HepG2 (cell line): ENCODE data around the gene MYOM1. TPM values are rescaled to one million over a fixed set of nuclear protein-coding genes. Genes with fewer than 3 reads are reported as not detected.

Experiments used
- BRF2 ChIP-seq: sonication (generic); formaldehyde crosslinking; IDR thresholded peaks from 2 replicates; pipeline ENCODE4 v1.8.1; 2022; ENCODE audit warnings: mild to moderate bottlenecking, missing genetic modification reagents
- GATAD2A ChIP-seq: IDR thresholded peaks from 2 replicates; pipeline ENCODE4 v1.6.1; 2016
- HIVEP1 ChIP-seq: sonication (generic); formaldehyde crosslinking; IDR thresholded peaks from 2 replicates; pipeline ENCODE4 v1.4.0; 2020; ENCODE audit warnings: mild to moderate bottlenecking, missing genetic modification reagents
- HOXA5 ChIP-seq: sonication (generic); formaldehyde crosslinking; IDR thresholded peaks from 2 replicates; pipeline ENCODE4 v1.4.0; 2020; ENCODE audit warnings: missing genetic modification reagents
- JARID2 ChIP-seq: sonication (generic); formaldehyde crosslinking; IDR thresholded peaks from 2 replicates; pipeline ENCODE4 v1.8.1; 2023; ENCODE audit warnings: missing genetic modification reagents, inconsistent platforms; ENCODE audit not compliant: insufficient replicate concordance
- KDM1A ChIP-seq: IDR thresholded peaks from 2 replicates; pipeline ENCODE4 v1.6.1; 2016; ENCODE audit warnings: missing compliant biosample characterization
- KLF12 ChIP-seq: sonication (generic); formaldehyde crosslinking; IDR thresholded peaks from 2 replicates; pipeline ENCODE4 v1.4.0; 2020; ENCODE audit warnings: missing genetic modification reagents, borderline replicate concordance
- LRRFIP1 ChIP-seq: sonication (generic); formaldehyde crosslinking; conservative IDR thresholded peaks from 2 replicates; pipeline ENCODE4 v1.4.0; 2020; ENCODE audit warnings: missing genetic modification reagents
- SOX6 ChIP-seq, 2 experiments: fragments of 450-650 bp in 1 of 2; sonication (generic) in 1 of 2; formaldehyde crosslinking in 1 of 2; IDR thresholded peaks; 2 replicates each; pipeline versions ENCODE4 v1.4.0 to v1.6.1; 2017 to 2020; ENCODE audit warnings: antibody characterized with exemption in 1 of 2, mild to moderate bottlenecking in 1 of 2, missing genetic modification reagents in 1 of 2
- SRF ChIP-seq: IDR thresholded peaks from 2 replicates; pipeline ENCODE4 v1.6.1; 2011; ENCODE audit warnings: mild to moderate bottlenecking, low read depth, low read length, moderate library complexity
- SSRP1 ChIP-seq: IDR thresholded peaks from 2 replicates; pipeline ENCODE4 v1.6.1; 2016; ENCODE audit warnings: control low read depth
- TAF1 ChIP-seq: sonication (generic); formaldehyde crosslinking; IDR thresholded peaks from 2 replicates; pipeline ENCODE4 v1.4.0; 2020; ENCODE audit warnings: missing genetic modification reagents
- TBP ChIP-seq: sonication (generic); formaldehyde crosslinking; IDR thresholded peaks from 2 replicates; pipeline ENCODE4 v1.5.0; 2020; ENCODE audit warnings: missing genetic modification reagents
- ZBTB46 ChIP-seq: sonication (generic); formaldehyde crosslinking; IDR thresholded peaks from 2 replicates; pipeline ENCODE4 v1.4.0; 2020; ENCODE audit warnings: mild to moderate bottlenecking, missing genetic modification reagents, borderline replicate concordance
- ZC3H4 ChIP-seq: sonication (generic); formaldehyde crosslinking; IDR thresholded peaks from 2 replicates; pipeline ENCODE4 v1.4.0; 2020; ENCODE audit warnings: missing genetic modification reagents, borderline replicate concordance
- ZNF10 ChIP-seq: sonication (generic); formaldehyde crosslinking; IDR thresholded peaks from 2 replicates; pipeline ENCODE4 v1.4.0; 2020; ENCODE audit warnings: mild to moderate bottlenecking, low read depth, missing genetic modification reagents, borderline replicate concordance
- ZNF180 ChIP-seq: sonication (generic); formaldehyde crosslinking; IDR thresholded peaks from 2 replicates; pipeline ENCODE4 v1.4.0; 2020; ENCODE audit warnings: low read depth, missing genetic modification reagents, borderline replicate concordance
- ZNF256 ChIP-seq: sonication (generic); formaldehyde crosslinking; conservative IDR thresholded peaks from 2 replicates; pipeline ENCODE4 v1.4.0; 2020; ENCODE audit warnings: missing genetic modification reagents
- ZNF512 ChIP-seq: sonication (generic); formaldehyde crosslinking; IDR thresholded peaks from 2 replicates; pipeline ENCODE4 v1.4.0; 2020; ENCODE audit warnings: mild to moderate bottlenecking, missing genetic modification reagents
- ZNF577 ChIP-seq: sonication (generic); formaldehyde crosslinking; IDR thresholded peaks from 2 replicates; pipeline ENCODE4 v1.4.0; 2020; ENCODE audit warnings: mild to moderate bottlenecking, low read depth, missing genetic modification reagents, borderline replicate concordance
- ZSCAN30 ChIP-seq: sonication (generic); formaldehyde crosslinking; IDR thresholded peaks from 2 replicates; pipeline ENCODE4 v1.5.0; 2020; ENCODE audit warnings: mild to moderate bottlenecking, missing genetic modification reagents
- polyA plus RNA-seq, 8 experiments: library from polyadenylated mRNA; depleted of rRNA in 3 of 8; stranded (reverse) in 7 of 8; unstranded in 1 of 8; fragments of >200 nt; fragmentation: Illumina TruSeq in 4 of 8; extraction: Trizol in 4 of 8; gene quantifications; 2 replicates each; pipeline versions ENCODE4 v1.2.1 to v1.2.3, GENCODE V29; 2011 to 2016; ENCODE audit warnings: low read depth in 4 of 8, missing spikeins in 1 of 8, mixed read lengths in 1 of 8; ENCODE audit not compliant: insufficient read depth in 1 of 8
- total RNA-seq, 5 experiments: library from RNA; depleted of rRNA; stranded (reverse); fragments of >200 nt; fragmentation: Illumina TruSeq; extraction: Trizol; gene quantifications; 2 replicates each; pipeline ENCODE4 v1.2.3, GENCODE V29; 2016; ENCODE audit warnings: low read depth in 1 of 5

MYOM1 gene
- total and polyA plus RNA-seq, 2 of the 13 experiments (the other 11 are each of a cell fraction or from before 2014, with no cell fraction given): 0.46 to 0.98 TPM

GRCh38 chr18:3118195-3119010, 101.4 kb downstream of the MYOM1 start (continued):
- no peak for TF ChIP-seq ZNF180
- no peak for TF ChIP-seq SRF
- TF ChIP-seq HIVEP1 (CRISPR knock-in tag): no peak
- no peak for TF ChIP-seq ZSCAN30 (CRISPR knock-in tag)
- TF ChIP-seq KLF12 (CRISPR knock-in tag): no peak
- TF ChIP-seq GATAD2A (CRISPR knock-in tag): peak; percentile 53; the same call in 1 of the 2 replicates
- TF ChIP-seq TBP (CRISPR knock-in tag): no peak
- TF ChIP-seq HOXA5 (CRISPR knock-in tag): no peak
- no peak for TF ChIP-seq BRF2 (CRISPR knock-in tag)
- no peak for TF ChIP-seq ZC3H4 (CRISPR knock-in tag)
- 0 out of 2 replicates have a peak, but pooled peaks have one; percentile 16 for TF ChIP-seq SSRP1 (CRISPR knock-in tag)
- no peak for TF ChIP-seq TAF1 (CRISPR knock-in tag)
- TF ChIP-seq SOX6 (IDR thresholded peaks at IDR 0.05): no peak
- TF ChIP-seq SOX6 (CRISPR knock-in tag; IDR thresholded peaks at IDR 0.05): no peak
- TF ChIP-seq ZNF512: no peak
- no peak for TF ChIP-seq ZNF577 (CRISPR knock-in tag)
- TF ChIP-seq JARID2: no peak
- TF ChIP-seq ZNF256 (CRISPR knock-in tag): no peak
- no peak for TF ChIP-seq ZBTB46 (CRISPR knock-in tag)
- no peak for TF ChIP-seq ZNF10 (CRISPR knock-in tag)
- no peak for TF ChIP-seq KDM1A (CRISPR knock-in tag)
- no peak for TF ChIP-seq LRRFIP1 (CRISPR knock-in tag)
